Raji (cell line): ENCODE results near the gene SGK1.

ENCODE experiments used
- POLR2A ChIP-seq: IDR thresholded peaks from 2 replicates; pipeline ENCODE4 v1.6.1; 2011; ENCODE audit warnings: low read depth, low read length, control low read depth; ENCODE audit not compliant: insufficient read depth

The SGK1 gene

GRCh38 chr6:134162932-134163331, 155.0 kb downstream of the SGK1 start:
- no peak for TF ChIP-seq POLR2A

- no peak for TF ChIP-seq POLR2A
These were observed 156.9 kb downstream of the SGK1 start for GRCh38 chr6:134161041-134161440.

GRCh38 chr6:134152767-134153485, 165.0 kb downstream of the SGK1 start:
- no peak for TF ChIP-seq POLR2A

DNA sequence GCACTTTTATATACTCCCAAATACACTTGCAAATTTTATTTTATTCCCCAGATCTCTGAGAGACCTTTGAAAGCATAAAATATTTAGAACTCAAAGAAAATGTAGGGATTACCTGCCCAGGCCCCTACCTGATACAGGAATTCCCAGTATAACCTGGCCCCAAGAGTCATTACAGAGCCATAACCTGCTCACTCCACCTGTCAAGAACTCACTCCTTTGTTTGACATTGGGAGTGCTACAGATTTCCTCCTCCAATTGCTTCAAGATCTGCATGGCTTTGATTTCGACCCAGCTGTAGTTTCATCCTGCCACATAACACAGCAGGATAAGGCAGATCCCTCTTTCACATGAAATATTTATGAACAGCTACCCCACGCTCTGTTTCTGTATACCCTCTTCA, 169.3 kb downstream of the SGK1 start:
- TF ChIP-seq POLR2A: no peak

- no peak for TF ChIP-seq POLR2A
These were observed 170.8 kb downstream of the SGK1 start for GRCh38 chr6:134147034-134147533.

DNA sequence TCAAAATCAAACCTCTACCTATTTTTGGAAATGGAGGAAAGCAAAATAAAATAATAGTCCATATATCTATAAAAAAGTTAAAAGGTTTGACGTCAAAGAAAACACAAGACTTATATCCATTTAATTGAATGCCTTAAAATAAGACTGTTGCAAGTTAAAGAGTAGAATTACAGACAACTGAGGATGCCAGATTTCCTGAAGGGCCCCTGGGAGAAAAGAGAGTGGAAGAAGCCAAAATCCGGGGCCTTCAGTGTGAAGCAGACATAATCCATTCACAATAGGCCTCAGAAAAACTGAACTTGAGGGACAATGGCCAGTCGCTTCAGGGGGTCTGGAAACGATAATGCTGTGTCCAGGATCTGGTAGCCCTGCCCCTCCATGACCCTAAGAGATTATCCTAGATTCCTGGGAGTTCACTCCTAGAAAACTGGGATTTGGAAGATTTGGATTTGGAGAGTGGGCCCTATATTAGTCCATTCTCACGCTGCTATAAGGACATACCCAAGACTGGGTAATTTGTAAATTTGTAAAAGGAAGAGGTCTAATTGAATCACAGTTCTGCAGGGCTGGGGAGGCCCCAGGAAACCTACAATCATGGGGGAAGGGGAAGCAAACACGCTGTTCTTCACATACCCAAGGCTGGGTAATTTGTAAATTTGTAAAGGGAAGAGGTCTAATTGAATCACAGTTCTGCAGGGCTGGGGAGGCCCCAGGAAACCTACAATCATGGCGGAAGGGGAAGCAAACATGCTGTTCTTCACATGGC, 171.5 kb downstream of the SGK1 start:
- TF ChIP-seq POLR2A: no peak

- no peak for TF ChIP-seq POLR2A
These were observed 172.1 kb downstream of the SGK1 start for GRCh38 chr6:134145786-134146185.

- no peak for TF ChIP-seq POLR2A
These were observed 179.5 kb downstream of the SGK1 start for GRCh38 chr6:134138226-134138975.

GRCh38 chr6:134134654-134135053, 183.3 kb downstream of the SGK1 start:
- TF ChIP-seq POLR2A: no peak

GRCh38 chr6:134132494-134133141, 185.3 kb downstream of the SGK1 start:
- no peak for TF ChIP-seq POLR2A

GRCh38 chr6:134131530-134132139, 186.3 kb downstream of the SGK1 start:
- no peak for TF ChIP-seq POLR2A

GRCh38 chr6:134128146-134128545, 189.8 kb downstream of the SGK1 start:
- TF ChIP-seq POLR2A: no peak

DNA sequence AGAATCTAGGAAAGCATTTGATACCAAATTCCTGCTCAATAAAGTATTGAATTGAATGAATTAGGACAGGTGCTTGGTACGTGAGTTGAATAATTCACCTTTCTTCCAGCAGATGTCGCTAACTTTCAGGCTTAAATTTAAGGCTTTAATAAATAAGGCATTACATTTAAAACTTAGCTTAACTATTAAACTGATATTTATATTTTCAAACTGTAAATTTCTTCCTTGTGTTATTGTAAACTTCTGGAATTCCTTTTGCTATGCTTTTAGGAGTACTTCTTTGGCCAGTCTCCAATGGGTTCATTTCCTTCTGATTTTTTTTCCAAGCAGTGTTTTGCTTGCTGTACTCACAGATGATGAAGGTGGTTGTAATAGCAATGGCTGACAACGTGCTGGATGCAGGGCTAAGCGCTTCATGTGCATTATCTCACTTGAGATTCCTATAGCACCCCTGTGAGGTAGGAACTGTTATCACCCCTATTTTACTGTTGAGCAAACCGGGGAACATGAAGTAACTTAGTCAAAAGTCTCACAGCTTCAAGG, 194.2 kb downstream of the SGK1 start:
- TF ChIP-seq POLR2A: no peak

- no peak for TF ChIP-seq POLR2A
These were observed 195.1 kb downstream of the SGK1 start for GRCh38 chr6:134122775-134123174.
